Smooth muscle cell (in vitro differentiated cells): ENCODE results near the gene C10orf67. TPM values are rescaled to one million over a fixed set of nuclear protein-coding genes. Genes with fewer than 3 reads are reported as not detected.

Source experiments
- DNase-seq: peaks from one replicate; lab custom pipeline; 2025; ENCODE audit not compliant: unreplicated experiment; lab: John Stamatoyannopoulos, UW
- H2AFZ ChIP-seq: fragments of 200-600 bp; sonication (generic); 2 replicates; pipeline ENCODE4 v1.6.0; 2016; ENCODE audit warnings: antibody characterized with exemption, low read depth, mild to moderate bottlenecking
- H3F3A ChIP-seq: fragments of 200-600 bp; sonication (generic); 2 replicates; pipeline ENCODE4 v1.6.0; 2017; ENCODE audit warnings: antibody characterized with exemption, low read depth
- H3K27ac ChIP-seq: fragments of 200-600 bp; sonication (generic); 2 replicates; pipeline ENCODE4 v1.5.1; 2016; ENCODE audit warnings: low read depth, mild to moderate bottlenecking
- H3K27me3 ChIP-seq: fragments of 200-600 bp; sonication (generic); 2 replicates; pipeline ENCODE4 v1.6.1; 2016; ENCODE audit warnings: low read depth, mild to moderate bottlenecking
- H3K36me3 ChIP-seq: fragments of 200-600 bp; sonication (generic); 2 replicates; pipeline ENCODE4 v1.5.1; 2016; ENCODE audit warnings: low read depth
- H3K4me1 ChIP-seq: fragments of 200-600 bp; sonication (generic); 2 replicates; pipeline ENCODE4 v1.5.1; 2016; ENCODE audit warnings: low read depth
- H3K4me2 ChIP-seq: fragments of 200-600 bp; sonication (generic); 2 replicates; pipeline ENCODE4 v1.6.0; 2016; ENCODE audit warnings: mild to moderate bottlenecking
- H3K4me3 ChIP-seq: fragments of 200-600 bp; sonication (generic); 2 replicates; pipeline ENCODE4 v1.5.1; 2016; ENCODE audit warnings: mild to moderate bottlenecking
- H3K79me2 ChIP-seq: fragments of 200-600 bp; sonication (generic); 2 replicates; pipeline ENCODE4 v1.6.0; 2016; ENCODE audit warnings: low read depth, mild to moderate bottlenecking
- H3K9ac ChIP-seq: fragments of 200-600 bp; sonication (generic); 2 replicates; pipeline ENCODE4 v1.6.0; 2016; ENCODE audit warnings: low read depth
- H3K9me3 ChIP-seq: fragments of 200-600 bp; sonication (generic); replicated peaks from 2 replicates; pipeline ENCODE4 v1.5.1; 2016; ENCODE audit warnings: low read depth
- H4K20me1 ChIP-seq: fragments of 200-600 bp; sonication (generic); 2 replicates; pipeline ENCODE4 v1.6.0; 2016; ENCODE audit warnings: low read depth
- WGBS: methylation state at CpG from one replicate; pipeline ENCODE4 v1.1.7; 2016; ENCODE audit warnings: low lambda C conversion rate; 5-methylcytosine and 5-hydroxymethylcytosine counted together
- polyA plus RNA-seq: library from polyadenylated mRNA; unstranded; fragments of >200 nt; fragmentation: Nextera tagmentation; extraction: Ambion mirVana; gene quantifications from 2 replicates; pipeline ENCODE4 v1.2.1, GENCODE V29; 2016
- total RNA-seq: library from RNA; depleted of rRNA; stranded (reverse); fragments of >200 nt; gene quantifications from 2 replicates; pipeline ENCODE4 v1.2.3, GENCODE V29; 2014
- TF ChIP-seq, protein P1 (sequence below): fragments of 200-600 bp; sonication (generic); IDR thresholded peaks from 2 replicates; pipeline ENCODE4 v1.5.1; 2017; ENCODE audit warnings: borderline replicate concordance, mild to moderate bottlenecking, antibody characterized with exemption; ENCODE audit not compliant: insufficient read depth, poor library complexity, severe bottlenecking

The C10orf67 gene
- total and polyA plus RNA-seq, 2 experiments from 2014 or later = not detected

DNA sequence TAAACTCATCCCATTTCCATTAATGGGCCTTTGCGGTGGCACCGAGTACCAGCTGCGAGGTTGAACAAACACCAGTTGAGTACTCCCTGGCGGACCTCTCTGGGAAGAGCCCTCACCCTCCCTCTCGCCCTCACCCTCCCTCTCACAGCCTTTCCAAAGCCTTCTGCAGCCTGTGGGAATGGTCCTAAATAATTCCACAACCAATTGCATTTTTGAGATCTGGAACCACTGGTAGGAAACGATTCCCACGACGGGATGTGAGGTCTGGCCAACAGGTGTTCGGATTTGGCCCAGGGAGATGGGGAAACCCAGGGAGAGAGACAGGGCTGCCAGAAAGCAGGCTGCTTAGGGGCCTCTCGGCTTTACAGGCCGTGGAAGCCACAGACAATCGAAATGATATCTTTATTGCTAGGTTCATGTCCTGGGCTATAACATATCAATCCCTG is 147.2 kb downstream of the C10orf67 start:
- Histone ChIP-seq H3K4me1 (peaks cover 11% of the 10 kb centered on the region), H3K27me3 (peaks cover 99% of the 10 kb centered on the region), H3K27ac (no peak overlapping the region), H3F3A (no peaks in the 10 kb centered on the region), H3K79me2 (no peaks in the 10 kb centered on the region), H2AFZ (no peak overlapping the region), H3K9ac (no peak overlapping the region), H3K4me2 (no peak overlapping the region), H4K20me1 (no peaks in the 10 kb centered on the region), H3K36me3 (no peaks in the 10 kb centered on the region), H3K9me3 (no peaks in the 10 kb centered on the region), H3K4me3 (no peak overlapping the region)
- WGBS = 14% methylated on average over 12 of the region's 12 CpGs
- DNase-seq = no peak
- TF ChIP-seq, protein P1, sequence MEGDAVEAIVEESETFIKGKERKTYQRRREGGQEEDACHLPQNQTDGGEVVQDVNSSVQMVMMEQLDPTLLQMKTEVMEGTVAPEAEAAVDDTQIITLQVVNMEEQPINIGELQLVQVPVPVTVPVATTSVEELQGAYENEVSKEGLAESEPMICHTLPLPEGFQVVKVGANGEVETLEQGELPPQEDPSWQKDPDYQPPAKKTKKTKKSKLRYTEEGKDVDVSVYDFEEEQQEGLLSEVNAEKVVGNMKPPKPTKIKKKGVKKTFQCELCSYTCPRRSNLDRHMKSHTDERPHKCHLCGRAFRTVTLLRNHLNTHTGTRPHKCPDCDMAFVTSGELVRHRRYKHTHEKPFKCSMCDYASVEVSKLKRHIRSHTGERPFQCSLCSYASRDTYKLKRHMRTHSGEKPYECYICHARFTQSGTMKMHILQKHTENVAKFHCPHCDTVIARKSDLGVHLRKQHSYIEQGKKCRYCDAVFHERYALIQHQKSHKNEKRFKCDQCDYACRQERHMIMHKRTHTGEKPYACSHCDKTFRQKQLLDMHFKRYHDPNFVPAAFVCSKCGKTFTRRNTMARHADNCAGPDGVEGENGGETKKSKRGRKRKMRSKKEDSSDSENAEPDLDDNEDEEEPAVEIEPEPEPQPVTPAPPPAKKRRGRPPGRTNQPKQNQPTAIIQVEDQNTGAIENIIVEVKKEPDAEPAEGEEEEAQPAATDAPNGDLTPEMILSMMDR = no peak

DNA sequence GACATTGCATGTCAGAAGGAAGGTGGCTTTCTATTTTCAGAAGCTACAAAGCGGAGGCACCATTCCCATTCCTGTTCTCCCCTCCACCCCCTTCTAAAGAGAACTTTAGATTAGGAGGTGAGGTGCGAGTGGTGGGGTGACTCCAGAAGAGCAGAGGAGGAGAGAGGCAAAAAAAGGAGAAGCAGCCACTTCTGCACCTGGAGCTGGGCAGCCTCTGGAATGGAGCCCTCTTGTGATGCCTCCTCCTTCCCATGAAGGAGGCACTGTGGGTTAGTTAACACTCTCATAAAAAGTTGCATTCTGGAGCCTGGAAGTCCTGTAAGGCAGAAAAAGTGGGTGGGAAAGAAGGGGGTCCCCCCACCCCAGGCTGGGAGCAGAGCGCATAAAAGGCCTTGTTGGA is 147.7 kb downstream of the C10orf67 start:
- no peak overlapping the region for H3K4me2 ChIP-seq
- 35% methylated on average over 3 of the region's 3 CpGs for WGBS
- no peaks in the 10 kb centered on the region for H3K79me2 ChIP-seq

GRCh38 chr10:23195846-23196600 is 148.6 kb downstream of the C10orf67 start:
- H3F3A ChIP-seq = no peaks in the 10 kb centered on the region
- H3K36me3 ChIP-seq = no peaks in the 10 kb centered on the region
- H3K27me3 ChIP-seq = peaks cover 99% of the 10 kb centered on the region
- H3K79me2 ChIP-seq = no peaks in the 10 kb centered on the region
- no peak overlapping the region for H3K4me3 ChIP-seq
- TF ChIP-seq, protein P1 = no peak
- WGBS = 17% methylated on average over 13 of the region's 13 CpGs
- H3K4me2 ChIP-seq = no peak overlapping the region
- H2AFZ ChIP-seq = no peak overlapping the region
- no peaks in the 10 kb centered on the region for H4K20me1 ChIP-seq
- H3K9ac ChIP-seq = no peak overlapping the region
- DNase-seq = no peak
- H3K4me1 ChIP-seq = peaks cover 17% of the 10 kb centered on the region
- no peak overlapping the region for H3K27ac ChIP-seq
- no peaks in the 10 kb centered on the region for H3K9me3 ChIP-seq

More for the DNA sequence above, 147.7 kb downstream of the C10orf67 start:
- Histone ChIP-seq H3K9me3 (no peaks in the 10 kb centered on the region), H3K27me3 (peaks cover 99% of the 10 kb centered on the region), H3K9ac (no peak overlapping the region), H4K20me1 (no peaks in the 10 kb centered on the region), H3K36me3 (no peaks in the 10 kb centered on the region), H3K4me1 (peaks cover 10% of the 10 kb centered on the region), H3K27ac (no peak overlapping the region), H3F3A (no peaks in the 10 kb centered on the region), H2AFZ (no peak overlapping the region), H3K4me3 (no peak overlapping the region)
- TF ChIP-seq, protein P1 = no peak
- DNase-seq = no peak
